Epithelial cell of proximal tubule (primary cell): ENCODE measurements around the gene JARID2. TPM values are rescaled to one million over a fixed set of nuclear protein-coding genes. Genes with fewer than 3 reads are reported as not detected.

ENCODE experiments used
- DNase-seq: peaks from one replicate; pipeline ENCODE4 v3.0.0-alpha.2; 2011; ENCODE audit warnings: low read depth
- H3K4me3 ChIP-seq: 2 replicates; pipeline ENCODE4 v1.5.1; 2011; ENCODE audit warnings: low read depth, mild to moderate bottlenecking, low read length
- total RNA-seq: library from RNA; depleted of rRNA; stranded (reverse); fragments of >200 nt; gene quantifications from 2 replicates; pipeline ENCODE4 v1.2.3, GENCODE V29; 2015
- TF ChIP-seq, protein P1 (sequence below): conservative IDR thresholded peaks from 2 replicates; pipeline ENCODE4 v1.5.1; 2012; ENCODE audit warnings: low read depth, mild to moderate bottlenecking, low read length

Gene JARID2
- total RNA-seq, 1 donor from 2014 or later, result 5.1 TPM

DNA sequence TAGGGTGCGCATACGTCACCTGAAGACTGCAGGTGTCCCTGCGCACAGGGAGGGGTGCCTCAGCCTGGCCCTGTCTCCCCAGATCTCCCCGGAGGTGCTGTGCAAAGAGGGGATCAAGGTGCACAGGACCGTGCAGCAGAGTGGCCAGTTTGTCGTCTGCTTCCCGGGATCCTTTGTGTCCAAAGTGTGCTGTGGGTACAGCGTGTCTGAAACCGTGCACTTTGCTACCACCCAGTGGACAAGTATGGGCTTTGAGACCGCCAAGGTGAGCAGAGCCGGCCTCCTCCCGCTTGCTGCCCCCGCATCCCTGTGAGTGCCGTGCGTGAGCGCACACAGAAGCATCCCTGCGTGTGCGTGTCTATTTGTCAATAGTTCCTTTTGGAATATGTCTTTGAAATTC lies 266.3 kb downstream of the JARID2 start:
- TF ChIP-seq, protein P1, sequence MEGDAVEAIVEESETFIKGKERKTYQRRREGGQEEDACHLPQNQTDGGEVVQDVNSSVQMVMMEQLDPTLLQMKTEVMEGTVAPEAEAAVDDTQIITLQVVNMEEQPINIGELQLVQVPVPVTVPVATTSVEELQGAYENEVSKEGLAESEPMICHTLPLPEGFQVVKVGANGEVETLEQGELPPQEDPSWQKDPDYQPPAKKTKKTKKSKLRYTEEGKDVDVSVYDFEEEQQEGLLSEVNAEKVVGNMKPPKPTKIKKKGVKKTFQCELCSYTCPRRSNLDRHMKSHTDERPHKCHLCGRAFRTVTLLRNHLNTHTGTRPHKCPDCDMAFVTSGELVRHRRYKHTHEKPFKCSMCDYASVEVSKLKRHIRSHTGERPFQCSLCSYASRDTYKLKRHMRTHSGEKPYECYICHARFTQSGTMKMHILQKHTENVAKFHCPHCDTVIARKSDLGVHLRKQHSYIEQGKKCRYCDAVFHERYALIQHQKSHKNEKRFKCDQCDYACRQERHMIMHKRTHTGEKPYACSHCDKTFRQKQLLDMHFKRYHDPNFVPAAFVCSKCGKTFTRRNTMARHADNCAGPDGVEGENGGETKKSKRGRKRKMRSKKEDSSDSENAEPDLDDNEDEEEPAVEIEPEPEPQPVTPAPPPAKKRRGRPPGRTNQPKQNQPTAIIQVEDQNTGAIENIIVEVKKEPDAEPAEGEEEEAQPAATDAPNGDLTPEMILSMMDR, result peak; percentile 43
- no peak overlapping the region for H3K4me3 ChIP-seq
- DNase-seq, result no peak

DNA sequence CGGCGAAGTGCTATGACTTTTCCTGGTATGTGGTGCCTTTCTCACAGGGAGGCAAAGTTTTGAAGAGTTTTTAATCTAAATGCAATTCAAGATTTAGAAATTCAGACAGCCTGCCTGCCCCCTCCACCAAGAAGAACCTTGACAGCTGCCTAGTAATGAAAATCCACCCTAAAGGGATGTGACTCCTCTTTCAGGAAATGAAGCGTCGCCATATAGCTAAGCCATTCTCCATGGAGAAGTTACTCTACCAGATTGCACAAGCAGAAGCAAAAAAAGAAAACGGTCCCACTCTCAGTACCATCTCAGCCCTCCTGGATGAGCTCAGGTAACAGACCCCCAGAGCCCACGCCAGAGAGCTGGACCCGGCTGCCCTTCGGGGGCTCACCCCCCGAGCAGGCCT lies 266.9 kb downstream of the JARID2 start:
- no peak for DNase-seq
- TF ChIP-seq, protein P1, result no peak
- no peak overlapping the region for H3K4me3 ChIP-seq

DNA sequence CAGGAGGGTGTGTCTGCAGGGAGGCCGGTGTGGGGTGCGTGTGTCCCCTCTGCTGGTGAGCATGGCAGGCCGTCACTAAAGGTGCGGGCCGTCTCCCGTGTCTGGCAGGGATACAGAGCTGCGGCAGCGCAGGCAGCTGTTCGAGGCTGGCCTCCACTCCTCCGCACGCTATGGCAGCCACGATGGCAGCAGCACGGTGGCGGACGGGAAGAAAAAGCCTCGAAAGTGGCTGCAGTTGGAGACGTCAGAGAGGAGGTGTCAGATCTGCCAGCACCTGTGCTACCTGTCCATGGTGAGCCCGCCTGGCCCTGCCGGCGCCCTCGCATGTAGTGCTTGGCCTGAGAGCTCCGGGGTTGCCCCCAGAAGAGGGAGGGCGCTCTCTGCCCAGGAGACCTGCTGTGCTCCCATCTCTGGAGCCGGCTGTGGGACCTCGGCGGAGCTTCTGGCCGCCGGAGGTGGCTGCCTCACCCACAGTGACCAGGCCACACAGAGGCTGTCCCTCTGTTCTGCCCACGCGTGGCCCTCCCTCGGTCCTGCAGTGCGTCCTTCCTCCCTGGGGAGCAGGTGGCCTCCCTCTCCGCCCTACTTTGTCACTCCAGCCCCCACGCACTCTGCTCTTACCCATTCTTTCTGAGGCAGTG lies 267.4 kb downstream of the JARID2 start:
- TF ChIP-seq, protein P1, result no peak
- H3K4me3 ChIP-seq, result no peak overlapping the region
- no peak for DNase-seq

DNA sequence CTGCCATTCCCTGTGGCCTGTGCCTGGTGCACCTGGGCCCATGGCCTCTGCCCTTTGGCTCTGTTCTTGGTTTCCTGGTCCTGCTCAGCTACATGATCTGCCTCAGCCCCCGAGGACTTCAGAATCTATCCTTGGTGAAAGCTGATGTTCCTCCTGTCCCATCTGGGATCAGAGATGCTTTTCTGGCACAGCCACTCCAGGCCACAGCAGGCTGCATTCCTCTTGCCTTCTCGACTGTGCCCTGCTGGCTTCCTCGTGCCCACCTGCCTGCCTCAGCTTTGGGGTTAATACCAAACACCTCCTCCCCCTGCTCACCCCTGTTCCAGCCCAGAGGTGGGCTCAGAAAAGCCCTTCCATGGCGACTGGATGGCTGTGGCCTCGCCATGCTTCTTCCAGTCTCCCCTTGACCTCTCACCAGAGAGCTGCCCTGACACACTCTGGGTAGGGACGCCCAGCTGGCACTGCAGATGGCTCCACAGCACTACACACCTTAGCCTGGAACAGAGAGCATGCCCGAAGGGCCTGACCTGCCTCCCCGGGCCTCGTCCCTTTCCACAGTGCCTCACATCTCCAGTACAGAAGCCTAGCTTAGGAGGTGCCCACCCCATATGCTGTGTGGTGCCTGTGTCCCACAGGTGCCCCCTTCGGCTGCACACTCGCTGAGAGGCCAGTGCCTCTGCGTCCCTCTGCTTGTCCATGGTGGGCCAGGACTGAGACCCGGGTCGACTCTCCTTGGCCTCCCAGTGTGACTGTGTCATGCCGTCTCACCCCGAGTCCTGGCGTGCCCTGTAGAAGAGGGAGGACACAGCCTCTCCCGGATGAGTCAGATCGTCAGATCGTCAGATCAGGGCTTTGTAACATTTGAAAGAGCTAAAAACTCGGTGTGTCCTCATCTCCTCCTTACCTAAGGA lies 268.2 kb downstream of the JARID2 start:
- TF ChIP-seq, protein P1, result no peak
- no peak overlapping the region for H3K4me3 ChIP-seq
- DNase-seq, result no peak

DNA sequence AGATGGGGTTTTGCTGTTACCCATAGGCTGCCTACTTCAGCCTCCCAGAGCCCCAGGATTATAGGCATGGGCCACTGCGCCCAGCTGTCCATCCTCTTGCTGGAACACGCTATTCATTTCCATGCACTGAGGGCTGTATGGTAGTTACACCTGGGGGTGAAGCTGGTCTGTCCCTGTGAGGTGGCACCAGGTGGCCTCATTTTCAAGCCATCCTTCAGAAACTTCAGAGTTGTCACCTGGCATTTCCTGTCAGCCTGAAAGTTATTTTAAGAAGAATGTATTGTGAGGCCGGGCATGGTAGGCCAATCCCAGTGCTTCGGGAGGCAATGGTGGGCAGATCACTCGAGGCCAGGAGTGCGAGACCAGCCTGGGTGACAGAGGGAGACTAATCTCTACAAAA lies 269.4 kb downstream of the JARID2 start:
- DNase-seq, result no peak
- no peak overlapping the region for H3K4me3 ChIP-seq
- TF ChIP-seq, protein P1, result no peak

DNA sequence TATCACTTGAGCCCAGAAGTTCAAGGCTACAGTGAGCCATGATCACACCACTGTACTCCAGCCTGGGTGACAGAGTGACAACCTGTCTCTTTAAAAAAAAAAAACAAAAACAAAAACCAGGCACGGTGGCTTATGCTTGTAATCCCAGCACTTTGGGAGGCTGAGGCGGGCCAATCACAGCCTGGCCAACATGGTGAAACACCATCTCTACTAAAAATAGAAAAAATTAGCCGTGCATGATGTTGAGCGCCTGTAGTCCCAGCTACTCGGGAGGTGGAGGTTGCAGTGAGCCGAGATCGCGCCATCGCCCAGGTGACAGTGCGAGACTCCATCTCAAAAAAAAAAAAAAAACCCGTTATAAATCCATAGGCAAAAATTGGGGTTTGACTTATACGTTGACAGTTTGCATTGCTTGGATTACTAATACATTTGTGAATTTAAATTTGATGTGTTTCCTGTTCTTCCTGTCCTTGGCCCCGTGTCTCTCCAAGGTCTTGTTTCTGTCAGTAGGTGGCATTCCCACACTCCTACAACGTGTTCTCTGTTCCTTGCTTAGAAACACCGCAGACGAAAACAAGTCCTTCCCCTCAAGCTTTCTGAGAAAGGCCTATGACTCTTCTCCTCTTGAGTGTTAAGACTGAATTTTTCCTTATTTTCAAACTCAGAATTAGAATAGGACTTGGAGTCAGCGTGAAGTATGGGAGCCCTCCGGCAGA lies 269.9 kb downstream of the JARID2 start:
- TF ChIP-seq, protein P1, result peak; percentile 23
- no peak for DNase-seq
- no peak overlapping the region for H3K4me3 ChIP-seq
